HepG2 (cell line): ENCODE data around the gene TSEN54. TPM values are rescaled to one million over a fixed set of nuclear protein-coding genes. Genes with fewer than 3 reads are reported as not detected.
A peak's percentile ranks its signal among the peaks of the same experiment; 100 is the strongest.

Experiments
- ARHGAP35 ChIP-seq: sonication (generic); formaldehyde crosslinking; IDR thresholded peaks from 2 replicates; pipeline ENCODE4 v1.9.0; 2022; ENCODE audit warnings: mild to moderate bottlenecking, inconsistent platforms, moderate library complexity, missing genetic modification reagents, borderline replicate concordance
- FOXA1 ChIP-seq, 2 experiments: fragments of 450-650 bp in 1 of 2; sonication (generic) in 1 of 2; formaldehyde crosslinking in 1 of 2; IDR thresholded peaks; 2 replicates each; pipeline versions ENCODE4 v1.4.0 to v1.6.1; 2016 to 2020; ENCODE audit warnings: missing genetic modification reagents in 1 of 2
- HIVEP1 ChIP-seq: sonication (generic); formaldehyde crosslinking; IDR thresholded peaks from 2 replicates; pipeline ENCODE4 v1.4.0; 2020; ENCODE audit warnings: mild to moderate bottlenecking, missing genetic modification reagents
- PRPF4 ChIP-seq: fragments of 200-400 bp; formaldehyde crosslinking; IDR thresholded peaks from 2 replicates; pipeline ENCODE4 v1.6.1; 2016; ENCODE audit warnings: low read length, low read depth; ENCODE audit not compliant: poor library complexity, severe bottlenecking
- REXO4 ChIP-seq: sonication (generic); formaldehyde crosslinking; IDR thresholded peaks from 2 replicates; pipeline ENCODE4 v1.8.0; 2022; ENCODE audit warnings: missing genetic modification reagents, mild to moderate bottlenecking, borderline replicate concordance
- SPEN ChIP-seq: sonication (generic); formaldehyde crosslinking; IDR thresholded peaks from 2 replicates; pipeline ENCODE4 v1.5.1; 2020; ENCODE audit warnings: low read depth, mild to moderate bottlenecking, missing genetic modification reagents
- TCF7 ChIP-seq: sonication (generic); IDR thresholded peaks from 2 replicates; pipeline ENCODE4 v1.6.1; 2016; ENCODE audit warnings: antibody characterized with exemption, low read depth
- ZFP36L1 ChIP-seq: sonication (generic); formaldehyde crosslinking; IDR thresholded peaks from 2 replicates; pipeline ENCODE4 v1.8.0; 2022; ENCODE audit warnings: mild to moderate bottlenecking, missing genetic modification reagents, moderate library complexity
- ZNF101 ChIP-seq: sonication (generic); formaldehyde crosslinking; IDR thresholded peaks from 2 replicates; pipeline ENCODE4 v1.4.0; 2020; ENCODE audit warnings: mild to moderate bottlenecking, low read depth, missing genetic modification reagents, borderline replicate concordance
- ZNF329 ChIP-seq: sonication (generic); formaldehyde crosslinking; IDR thresholded peaks from 2 replicates; pipeline ENCODE4 v1.9.0; 2021; ENCODE audit warnings: low read depth, mild to moderate bottlenecking, missing genetic modification reagents
- ZNF33A ChIP-seq: sonication (generic); formaldehyde crosslinking; IDR thresholded peaks from 2 replicates; pipeline ENCODE4 v1.5.1; 2020; ENCODE audit warnings: missing genetic modification reagents, mild to moderate bottlenecking, moderate library complexity, borderline replicate concordance
- ZNF574 ChIP-seq: sonication (generic); formaldehyde crosslinking; IDR thresholded peaks from 2 replicates; pipeline ENCODE4 v1.4.0; 2020; ENCODE audit warnings: missing genetic modification reagents
- ZNF660 ChIP-seq: sonication (generic); formaldehyde crosslinking; IDR thresholded peaks from 2 replicates; pipeline ENCODE4 v1.5.1; 2020; ENCODE audit warnings: mild to moderate bottlenecking, low read depth, missing genetic modification reagents, borderline replicate concordance
- ZNF737 ChIP-seq: sonication (generic); formaldehyde crosslinking; IDR thresholded peaks from 2 replicates; pipeline ENCODE4 v1.5.0; 2020; ENCODE audit warnings: missing genetic modification reagents, mild to moderate bottlenecking, borderline replicate concordance
- polyA plus RNA-seq, 8 experiments: library from polyadenylated mRNA; depleted of rRNA in 3 of 8; stranded (reverse) in 7 of 8; unstranded in 1 of 8; fragments of >200 nt; fragmentation: Illumina TruSeq in 4 of 8; extraction: Trizol in 4 of 8; gene quantifications; 2 replicates each; pipeline versions ENCODE4 v1.2.1 to v1.2.3, GENCODE V29; 2011 to 2016; ENCODE audit warnings: low read depth in 4 of 8, missing spikeins in 1 of 8, mixed read lengths in 1 of 8; ENCODE audit not compliant: insufficient read depth in 1 of 8
- total RNA-seq, 5 experiments: library from RNA; depleted of rRNA; stranded (reverse); fragments of >200 nt; fragmentation: Illumina TruSeq; extraction: Trizol; gene quantifications; 2 replicates each; pipeline ENCODE4 v1.2.3, GENCODE V29; 2016; ENCODE audit warnings: low read depth in 1 of 5

The TSEN54 gene
- total and polyA plus RNA-seq, 2 of the 13 experiments (the other 11 are each of a cell fraction or from before 2014, with no cell fraction given), result 62.9 to 63.3 TPM

- TF ChIP-seq HIVEP1 (no peak), ZFP36L1 (CRISPR knock-in tag) (no peak), FOXA1 (IDR thresholded peaks at IDR 0.05) (no peak), FOXA1 (CRISPR knock-in tag; IDR thresholded peaks at IDR 0.05) (no peak), PRPF4 (no peak), ZNF33A (CRISPR knock-in tag) (no peak), SPEN (CRISPR knock-in tag) (0 out of 2 replicates have a peak, but pooled peaks have one; percentile 29), REXO4 (CRISPR knock-in tag) (0 out of 2 replicates have a peak, but pooled peaks have one; percentile 28), TCF7 (no peak), ZNF329 (CRISPR knock-in tag) (no peak), ZNF737 (CRISPR knock-in tag) (no peak), ARHGAP35 (0 out of 2 replicates have a peak, but pooled peaks have one; percentile 22), ZNF660 (CRISPR knock-in tag) (no peak), ZNF574 (0 out of 2 replicates have a peak, but pooled peaks have one; percentile 16), ZNF101 (CRISPR knock-in tag) (no peak)
Measured at GRCh38 chr17:75504347-75505151, 11.8 kb upstream of the TSEN54 start (continued).
